OCI-LY3 (cell line): Measurements from ENCODE around the gene CLCN5.

Source experiments
- H2AFZ ChIP-seq: fragments of 200-600, 300-600 bp; shearing (Covaris generic); 2 replicates; pipeline ENCODE4 v1.6.0; 2014; ENCODE audit warnings: antibody characterized with exemption, low read depth, low read length
- H3K27ac ChIP-seq: fragments of 200-600, 300-600 bp; sonication (generic); 2 replicates; pipeline ENCODE4 v1.5.1; 2014; ENCODE audit warnings: mild to moderate bottlenecking, low read length, moderate library complexity, mixed read lengths
- H3K27me3 ChIP-seq: fragments of 200-600, 300-600 bp; sonication (generic); 2 replicates; pipeline ENCODE4 v1.6.1; 2014; ENCODE audit warnings: low read depth, low read length, mixed read lengths
- H3K36me3 ChIP-seq: fragments of 200-600, 300-600 bp; sonication (generic); replicated peaks from 2 replicates; pipeline ENCODE3; 2014; ENCODE audit warnings: low read depth, low read length, mixed read lengths
- H3K4me1 ChIP-seq: fragments of 300-600, 200-600 bp; sonication (generic); 2 replicates; pipeline ENCODE4 v1.6.1; 2014; ENCODE audit warnings: low read length, mixed read lengths
- H3K4me2 ChIP-seq: fragments of 200-600, 300-600 bp; sonication (generic); 2 replicates; pipeline ENCODE4 v1.6.1; 2014; ENCODE audit warnings: low read length, mixed read lengths
- H3K4me3 ChIP-seq: fragments of 300-600, 200-600 bp; sonication (generic); 2 replicates; pipeline ENCODE4 v1.5.1; 2014; ENCODE audit warnings: antibody characterized with exemption, mild to moderate bottlenecking, low read length, moderate library complexity
- H3K79me2 ChIP-seq: fragments of 300-600, 200-600 bp; shearing (Covaris generic); 2 replicates; pipeline ENCODE4 v1.6.1; 2014; ENCODE audit warnings: mild to moderate bottlenecking, low read length, mixed read lengths
- H3K9ac ChIP-seq: fragments of 300-600, 200-600 bp; shearing (Covaris generic); 2 replicates; pipeline ENCODE4 v1.6.0; 2014; ENCODE audit warnings: mild to moderate bottlenecking, low read length, moderate library complexity
- H3K9me3 ChIP-seq: fragments of 200-600, 300-600 bp; shearing (Covaris generic); 2 replicates; pipeline ENCODE4 v1.6.1; 2014; ENCODE audit warnings: low read length, mixed read lengths; ENCODE audit not compliant: insufficient read depth
- H4K20me1 ChIP-seq: fragments of 200-600, 300-600 bp; sonication (generic); 2 replicates; pipeline ENCODE4 v1.6.1; 2016; ENCODE audit warnings: low read length, mixed read lengths; ENCODE audit not compliant: insufficient read depth
- CTCF ChIP-seq: fragments of 200-600, 300-600 bp; sonication (generic); IDR thresholded peaks from 2 replicates; pipeline ENCODE4 v1.5.1; 2014; ENCODE audit warnings: antibody characterized with exemption, low read length, low read depth
- EZH2phosphoT487 ChIP-seq: fragments of 200-600 bp; shearing (Covaris generic); IDR thresholded peaks from 2 replicates; pipeline ENCODE4 v1.6.1; 2018; ENCODE audit warnings: antibody characterized with exemption, mixed run types, low read depth

The CLCN5 gene

GRCh38 chrX:49880668-49881067, 41.7 kb upstream of the CLCN5 start:
- no peaks in the 10 kb centered on the region for H3K79me2 ChIP-seq
- H3K4me2 ChIP-seq: peak overlapping the region; percentile 90
- no peaks in the 10 kb centered on the region for H4K20me1 ChIP-seq
- no peak overlapping the region for H3K27ac ChIP-seq
- no peak overlapping the region for H2AFZ ChIP-seq
- H3K4me3 ChIP-seq: peak overlapping the region; percentile 87
- TF ChIP-seq EZH2phosphoT487 (no peak), CTCF (no peak)
- no peaks in the 10 kb centered on the region for H3K9me3 ChIP-seq
- H3K4me1 ChIP-seq: peaks cover 13% of the 10 kb centered on the region
- H3K36me3 ChIP-seq: no peaks in the 10 kb centered on the region
- no peaks in the 10 kb centered on the region for H3K27me3 ChIP-seq
- H3K9ac ChIP-seq: no peak overlapping the region

- H2AFZ ChIP-seq: no peak overlapping the region
- H3K27me3 ChIP-seq: no peaks in the 10 kb centered on the region
- no peak overlapping the region for H3K4me3 ChIP-seq
- peak; percentile 78 for TF ChIP-seq CTCF
- TF ChIP-seq EZH2phosphoT487: no peak
- no peak overlapping the region for H3K27ac ChIP-seq
- H3K4me1 ChIP-seq: peaks cover 5% of the 10 kb centered on the region; the same call in 1 of the 2 replicates
- H4K20me1 ChIP-seq: no peaks in the 10 kb centered on the region
- no peaks in the 10 kb centered on the region for H3K9me3 ChIP-seq
- H3K79me2 ChIP-seq: no peaks in the 10 kb centered on the region
- H3K9ac ChIP-seq: no peak overlapping the region
- H3K36me3 ChIP-seq: no peaks in the 10 kb centered on the region
- H3K4me2 ChIP-seq: no peak overlapping the region
Measured at GRCh38 chrX:49884290-49884862, 38.0 kb upstream of the CLCN5 start.

GRCh38 chrX:49892542-49892941, 29.9 kb upstream of the CLCN5 start:
- no peak overlapping the region for H3K27ac ChIP-seq
- no peaks in the 10 kb centered on the region for H3K36me3 ChIP-seq
- H3K9me3 ChIP-seq: no peaks in the 10 kb centered on the region; the same call in 1 of the 2 replicates
- no peak for TF ChIP-seq CTCF
- no peak for TF ChIP-seq EZH2phosphoT487
- H4K20me1 ChIP-seq: no peaks in the 10 kb centered on the region
- H3K9ac ChIP-seq: no peak overlapping the region
- no peaks in the 10 kb centered on the region for H3K4me1 ChIP-seq
- H2AFZ ChIP-seq: no peak overlapping the region
- no peak overlapping the region for H3K4me3 ChIP-seq
- no peaks in the 10 kb centered on the region for H3K79me2 ChIP-seq
- no peaks in the 10 kb centered on the region for H3K27me3 ChIP-seq
- H3K4me2 ChIP-seq: no peak overlapping the region

GRCh38 chrX:49896951-49897350, 25.4 kb upstream of the CLCN5 start:
- Histone ChIP-seq H3K79me2 (no peaks in the 10 kb centered on the region), H4K20me1 (no peaks in the 10 kb centered on the region), H3K9ac (no peak overlapping the region), H3K36me3 (no peaks in the 10 kb centered on the region), H3K4me3 (no peak overlapping the region), H3K9me3 (no peaks in the 10 kb centered on the region; the same call in 1 of the 2 replicates), H3K27me3 (peaks cover 4% of the 10 kb centered on the region), H2AFZ (no peak overlapping the region), H3K4me1 (no peaks in the 10 kb centered on the region), H3K27ac (no peak overlapping the region), H3K4me2 (no peak overlapping the region)
- TF ChIP-seq CTCF (no peak), EZH2phosphoT487 (no peak)
